Left ventricle myocardium inferior (tissue), 1 donor: Measurements from ENCODE around the gene CHURC1. TPM values are rescaled to one million over a fixed set of nuclear protein-coding genes. Genes with fewer than 3 reads are reported as not detected.
A peak's percentile ranks its signal among the peaks of the same experiment; 100 is the strongest.

Experiments
- DNase-seq: peaks from one replicate; pipeline ENCODE4 v3.0.0-alpha.2; 2020
- H3K27ac ChIP-seq: fragments of 200-600 bp; replicated peaks from 2 replicates; pipeline ENCODE4 v1.8.0; 2021
- H3K27me3 ChIP-seq: fragments of 200-600 bp; 2 replicates; pipeline ENCODE4 v1.8.0; 2021; ENCODE audit warnings: low read depth
- H3K36me3 ChIP-seq: fragments of 200-600 bp; 2 replicates; pipeline ENCODE4 v1.8.0; 2021
- H3K4me1 ChIP-seq: fragments of 200-600 bp; 2 replicates; pipeline ENCODE4 v1.8.0; 2021
- H3K4me3 ChIP-seq: fragments of 200-600 bp; 2 replicates; pipeline ENCODE4 v1.8.0; 2021; ENCODE audit warnings: mild to moderate bottlenecking, moderate library complexity
- H3K9me3 ChIP-seq: fragments of 200-600 bp; replicated peaks from 2 replicates; pipeline ENCODE4 v1.8.0; 2021
- intact Hi-C: fragments of 100-400 bp; cut with micrococcal nuclease; formaldehyde crosslinking; loops from one replicate; pipeline ENCODE4 v1.11.0; 2022
- total RNA-seq: library from RNA; stranded (reverse); fragmentation: NEBNext Ultra II Directional; extraction: Animal tissue kit (Norgen Biotek cat#: 25700); gene quantifications from one replicate; pipeline ENCODE4 v1.2.1, GENCODE V29; 2021
- TF ChIP-seq, protein P1 (sequence below): fragments of 200-600 bp; IDR thresholded peaks from 2 replicates; pipeline ENCODE4 v1.8.0; 2021; ENCODE audit warnings: antibody characterized with exemption, mild to moderate bottlenecking, borderline replicate concordance
- donor health status: DM: no; HTN: yes; CAD: no; lungs with severe emphysema.

Gene CHURC1
- total RNA-seq, 1 donor from 2014 or later: 89.8 TPM

DNA sequence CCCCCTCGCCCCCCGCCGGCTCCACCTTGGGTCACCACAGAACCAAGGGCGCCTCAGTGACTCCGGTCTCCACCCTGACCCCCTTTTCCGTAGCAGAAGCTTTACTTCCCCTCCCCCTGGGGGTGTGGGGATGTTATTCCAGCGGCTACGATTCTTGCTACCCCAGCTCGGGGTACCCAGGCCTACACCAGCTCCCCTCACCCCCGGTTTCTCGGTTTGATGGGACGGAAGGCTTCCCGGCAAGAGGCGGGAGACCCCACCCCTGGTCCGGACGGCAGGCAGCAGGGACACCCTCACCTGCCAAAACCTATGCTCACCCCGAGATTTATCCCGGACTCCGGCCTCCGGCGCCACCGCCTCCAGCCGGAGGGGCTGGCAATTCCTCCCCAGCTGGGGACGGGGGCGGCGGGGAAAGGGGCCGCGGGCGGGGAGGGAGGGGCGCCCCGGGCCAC, 57.3 kb downstream of the CHURC1 start:
- peak overlapping the region; percentile 86 for H3K4me3 ChIP-seq
- intact Hi-C loops: no loop called here
- H3K4me1 ChIP-seq: peaks cover 19% of the 10 kb centered on the region
- no peak for DNase-seq
- TF ChIP-seq, protein P1, sequence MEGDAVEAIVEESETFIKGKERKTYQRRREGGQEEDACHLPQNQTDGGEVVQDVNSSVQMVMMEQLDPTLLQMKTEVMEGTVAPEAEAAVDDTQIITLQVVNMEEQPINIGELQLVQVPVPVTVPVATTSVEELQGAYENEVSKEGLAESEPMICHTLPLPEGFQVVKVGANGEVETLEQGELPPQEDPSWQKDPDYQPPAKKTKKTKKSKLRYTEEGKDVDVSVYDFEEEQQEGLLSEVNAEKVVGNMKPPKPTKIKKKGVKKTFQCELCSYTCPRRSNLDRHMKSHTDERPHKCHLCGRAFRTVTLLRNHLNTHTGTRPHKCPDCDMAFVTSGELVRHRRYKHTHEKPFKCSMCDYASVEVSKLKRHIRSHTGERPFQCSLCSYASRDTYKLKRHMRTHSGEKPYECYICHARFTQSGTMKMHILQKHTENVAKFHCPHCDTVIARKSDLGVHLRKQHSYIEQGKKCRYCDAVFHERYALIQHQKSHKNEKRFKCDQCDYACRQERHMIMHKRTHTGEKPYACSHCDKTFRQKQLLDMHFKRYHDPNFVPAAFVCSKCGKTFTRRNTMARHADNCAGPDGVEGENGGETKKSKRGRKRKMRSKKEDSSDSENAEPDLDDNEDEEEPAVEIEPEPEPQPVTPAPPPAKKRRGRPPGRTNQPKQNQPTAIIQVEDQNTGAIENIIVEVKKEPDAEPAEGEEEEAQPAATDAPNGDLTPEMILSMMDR: no peak
- no peak overlapping the region for H3K27ac ChIP-seq
- no peaks in the 10 kb centered on the region for H3K36me3 ChIP-seq
- H3K9me3 ChIP-seq: no peaks in the 10 kb centered on the region
- H3K27me3 ChIP-seq: no peaks in the 10 kb centered on the region

DNA sequence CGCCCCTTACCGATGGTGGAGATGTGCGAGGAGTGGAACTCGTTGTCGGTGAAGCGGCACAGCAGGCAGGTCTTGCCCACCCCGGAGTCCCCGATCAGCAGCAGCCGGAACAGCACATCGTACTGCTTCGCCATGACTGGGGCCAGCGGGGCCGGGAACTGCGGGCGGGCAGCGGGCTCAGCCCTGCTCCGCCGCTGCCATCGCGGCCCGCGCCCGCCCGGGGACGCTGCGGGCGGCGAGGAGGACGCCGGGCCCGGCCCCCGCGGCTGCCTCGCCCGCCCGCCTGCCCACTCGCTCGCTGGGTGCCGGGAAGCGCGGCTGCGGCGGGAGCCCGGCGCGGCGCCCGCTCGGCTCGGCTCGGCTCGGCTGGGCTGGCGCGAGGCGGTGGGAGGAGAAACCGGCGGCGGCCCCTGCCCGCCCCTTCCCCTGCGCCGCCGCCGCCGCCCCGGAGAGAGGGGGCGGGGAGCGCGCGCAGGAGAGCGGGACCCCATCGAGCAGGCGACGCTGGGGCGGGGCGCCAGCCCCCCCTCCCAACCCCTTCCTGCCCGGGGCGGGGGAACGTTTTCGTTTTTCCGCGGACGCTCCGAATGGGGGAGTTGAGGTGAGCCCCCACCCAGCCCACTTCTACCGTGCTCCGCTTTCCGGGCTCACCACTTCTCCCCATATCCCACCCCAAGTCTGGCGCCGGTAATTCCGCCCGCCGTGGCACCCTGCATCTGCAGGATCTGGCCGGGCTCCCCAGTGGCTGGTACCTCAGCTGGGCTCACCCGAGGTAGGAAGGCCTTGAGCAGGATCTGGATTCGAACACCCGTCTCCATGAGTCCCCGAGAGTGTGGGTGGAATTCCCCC, 57.9 kb downstream of the CHURC1 start, which contains the start of gene RAB15:
Gene RAB15, minus strand, starts transcription at position 394 of the 849 bp plus-strand sequence. Its CDS starts 260 bp downstream, at position 134.
- Histone ChIP-seq H3K27me3 (no peaks in the 10 kb centered on the region), H3K9me3 (no peaks in the 10 kb centered on the region), H3K4me1 (peaks cover 19% of the 10 kb centered on the region), H3K36me3 (no peaks in the 10 kb centered on the region), H3K4me3 (peak within 1 kb of the TSS; percentile 86), H3K27ac (no peak within 1 kb of the TSS)
- intact Hi-C loops: no loop called here
- DNase-seq: peak; percentile 39
- TF ChIP-seq, protein P1: no peak

- intact Hi-C loops: no loop called here
- Histone ChIP-seq H3K27ac (no peak overlapping the region), H3K27me3 (no peaks in the 10 kb centered on the region), H3K4me3 (peak overlapping the region; percentile 86), H3K4me1 (peaks cover 19% of the 10 kb centered on the region), H3K9me3 (no peaks in the 10 kb centered on the region), H3K36me3 (no peaks in the 10 kb centered on the region)
- DNase-seq: no peak
- TF ChIP-seq, protein P1: no peak
Observed at GRCh38 chr14:64973026-64973442, 58.8 kb downstream of the CHURC1 start.

DNA sequence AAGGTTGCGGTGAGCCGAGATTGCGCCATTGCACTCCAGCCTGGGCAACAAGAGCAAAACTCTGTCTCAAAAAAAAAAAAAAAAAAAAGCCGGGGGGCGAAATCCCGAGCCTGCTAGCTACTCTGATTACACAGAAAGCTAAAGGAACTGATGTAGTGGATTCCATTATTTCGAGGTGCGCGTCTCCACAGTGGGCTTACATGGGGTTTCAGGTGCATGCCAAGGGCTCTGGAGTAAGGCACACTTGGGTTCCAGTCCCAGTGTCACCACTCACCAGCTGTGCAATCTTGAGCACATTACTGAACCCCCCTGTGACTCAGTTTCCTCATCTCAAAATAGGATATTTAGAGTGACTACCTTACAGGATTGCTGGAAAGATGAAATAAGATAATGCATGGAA, 59.6 kb downstream of the CHURC1 start:
- Histone ChIP-seq H3K9me3 (no peaks in the 10 kb centered on the region), H3K27me3 (no peaks in the 10 kb centered on the region), H3K4me3 (no peak overlapping the region), H3K27ac (no peak overlapping the region), H3K4me1 (peaks cover 19% of the 10 kb centered on the region), H3K36me3 (no peaks in the 10 kb centered on the region)
- TF ChIP-seq, protein P1: no peak
- DNase-seq: no peak
- intact Hi-C loops: no loop called here

GRCh38 chr14:64974563-64974962, 60.3 kb downstream of the CHURC1 start:
- no peak for DNase-seq
- intact Hi-C loops: no loop called here
- peaks cover 19% of the 10 kb centered on the region for H3K4me1 ChIP-seq
- TF ChIP-seq, protein P1: no peak
- no peak overlapping the region for H3K4me3 ChIP-seq
- no peaks in the 10 kb centered on the region for H3K36me3 ChIP-seq
- H3K9me3 ChIP-seq: no peaks in the 10 kb centered on the region
- H3K27ac ChIP-seq: no peak overlapping the region
- no peaks in the 10 kb centered on the region for H3K27me3 ChIP-seq
